ENCODE measurements around the gene MOGAT3.

- TF ChIP-seq, protein P1, sequence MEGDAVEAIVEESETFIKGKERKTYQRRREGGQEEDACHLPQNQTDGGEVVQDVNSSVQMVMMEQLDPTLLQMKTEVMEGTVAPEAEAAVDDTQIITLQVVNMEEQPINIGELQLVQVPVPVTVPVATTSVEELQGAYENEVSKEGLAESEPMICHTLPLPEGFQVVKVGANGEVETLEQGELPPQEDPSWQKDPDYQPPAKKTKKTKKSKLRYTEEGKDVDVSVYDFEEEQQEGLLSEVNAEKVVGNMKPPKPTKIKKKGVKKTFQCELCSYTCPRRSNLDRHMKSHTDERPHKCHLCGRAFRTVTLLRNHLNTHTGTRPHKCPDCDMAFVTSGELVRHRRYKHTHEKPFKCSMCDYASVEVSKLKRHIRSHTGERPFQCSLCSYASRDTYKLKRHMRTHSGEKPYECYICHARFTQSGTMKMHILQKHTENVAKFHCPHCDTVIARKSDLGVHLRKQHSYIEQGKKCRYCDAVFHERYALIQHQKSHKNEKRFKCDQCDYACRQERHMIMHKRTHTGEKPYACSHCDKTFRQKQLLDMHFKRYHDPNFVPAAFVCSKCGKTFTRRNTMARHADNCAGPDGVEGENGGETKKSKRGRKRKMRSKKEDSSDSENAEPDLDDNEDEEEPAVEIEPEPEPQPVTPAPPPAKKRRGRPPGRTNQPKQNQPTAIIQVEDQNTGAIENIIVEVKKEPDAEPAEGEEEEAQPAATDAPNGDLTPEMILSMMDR (conservative IDR thresholded peaks at IDR 0.05; ENCODE audit: low read depth in 2 of 2): no peak
- TF ChIP-seq POLR2AphosphoS5 (IDR thresholded peaks at IDR 0.05; ENCODE audit: low read depth) (no peak), EZH2phosphoT487 (IDR thresholded peaks at IDR 0.05; ENCODE audit: unreplicated experiment) (no peak), REST (IDR thresholded peaks at IDR 0.05; ENCODE audit: unreplicated experiment) (no peak)
Observed at GRCh38 chr7:101222275-101222830, 21.5 kb upstream of the MOGAT3 start.
